Cardiac muscle cell (in vitro differentiated cells and primary cell): Measurements from ENCODE around the gene PLA1A. TPM values are rescaled to one million over a fixed set of nuclear protein-coding genes. Genes with fewer than 3 reads are reported as not detected.

ENCODE experiments used
- DNase-seq, 2 donors: peaks; one replicate each; pipeline versions ENCODE4 v3.0.0 to v3.0.0-alpha.2; 2010 to 2017; ENCODE audit warnings: low read depth in 1 of 2, low spot score in 1 of 2
- H3K27ac ChIP-seq: fragments of 200-600 bp; sonication (generic); 2 replicates; pipeline ENCODE4 v1.5.1; 2016
- H3K27me3 ChIP-seq: fragments of 200-600 bp; sonication (generic); 2 replicates; pipeline ENCODE4 v1.6.0; 2016; ENCODE audit warnings: control low read depth
- H3K36me3 ChIP-seq: fragments of 200-600 bp; sonication (generic); 2 replicates; pipeline ENCODE4 v1.5.1; 2016; ENCODE audit warnings: control low read depth
- H3K4me1 ChIP-seq: fragments of 200-600 bp; sonication (generic); 2 replicates; pipeline ENCODE4 v1.8.1; 2017; ENCODE audit warnings: low read depth, mild to moderate bottlenecking, mixed run types
- H3K4me3 ChIP-seq: fragments of 200-600 bp; sonication (generic); 2 replicates; pipeline ENCODE4 v1.5.1; 2016; ENCODE audit warnings: mild to moderate bottlenecking
- H3K9me3 ChIP-seq: fragments of 200-600 bp; sonication (generic); 2 replicates; pipeline ENCODE4 v1.5.1; 2017; ENCODE audit warnings: low read depth, mild to moderate bottlenecking, control low read depth
- CTCF ChIP-seq: IDR thresholded peaks from 2 replicates; pipeline ENCODE4 v1.5.1; 2012; ENCODE audit warnings: low read depth, mild to moderate bottlenecking, low read length
- polyA plus RNA-seq: library from polyadenylated mRNA; unstranded; fragments of >200 nt; fragmentation: Nextera tagmentation; extraction: Ambion mirVana; gene quantifications from 2 replicates; pipeline ENCODE4 v1.2.1, GENCODE V29; 2016
- total RNA-seq: library from RNA; depleted of rRNA; stranded (reverse); fragments of >200 nt; gene quantifications from 2 replicates; pipeline ENCODE4 v1.2.3, GENCODE V29; 2016

The PLA1A gene
- total and polyA plus RNA-seq, 2 experiments from 2014 or later, result 0.07 TPM; not detected in 1

GRCh38 chr3:119645813-119646212 is 48.1 kb downstream of the PLA1A start:
- no peak for TF ChIP-seq CTCF
- Histone ChIP-seq H3K27ac (peak overlapping the region; percentile 43), H3K4me1 (peaks cover 23% of the 10 kb centered on the region), H3K4me3 (no peak overlapping the region), H3K9me3 (no peaks in the 10 kb centered on the region), H3K36me3 (peaks cover 71% of the 10 kb centered on the region), H3K27me3 (no peaks in the 10 kb centered on the region)
- DNase-seq, result no peak

- H3K4me1 ChIP-seq, result peaks cover 29% of the 10 kb centered on the region
- peaks cover 68% of the 10 kb centered on the region for H3K36me3 ChIP-seq
- DNase-seq, result peak in 1 of 2 donors; percentile 46
- H3K27me3 ChIP-seq, result no peaks in the 10 kb centered on the region
- no peak overlapping the region for H3K4me3 ChIP-seq
- no peak for TF ChIP-seq CTCF
- no peaks in the 10 kb centered on the region for H3K9me3 ChIP-seq
- H3K27ac ChIP-seq, result peak overlapping the region; percentile 12
Measured at GRCh38 chr3:119647171-119647570, 49.5 kb downstream of the PLA1A start.

- Histone ChIP-seq H3K36me3 (peaks cover 61% of the 10 kb centered on the region), H3K27ac (peak overlapping the region; percentile 12), H3K9me3 (no peaks in the 10 kb centered on the region), H3K4me1 (peaks cover 34% of the 10 kb centered on the region), H3K4me3 (no peak overlapping the region), H3K27me3 (no peaks in the 10 kb centered on the region)
- DNase-seq, result peak in 1 of 2 donors; percentile 69
- TF ChIP-seq CTCF, result no peak
Measured at GRCh38 chr3:119647843-119648575, 50.3 kb downstream of the PLA1A start.

GRCh38 chr3:119649761-119650160 is 52.1 kb downstream of the PLA1A start:
- peaks cover 27% of the 10 kb centered on the region for H3K4me1 ChIP-seq
- H3K9me3 ChIP-seq, result no peaks in the 10 kb centered on the region
- peak overlapping the region; percentile 61 for H3K27ac ChIP-seq
- no peak overlapping the region for H3K4me3 ChIP-seq
- no peak for TF ChIP-seq CTCF
- H3K27me3 ChIP-seq, result no peaks in the 10 kb centered on the region
- peaks cover 47% of the 10 kb centered on the region for H3K36me3 ChIP-seq
- peak in 1 of 2 donors; percentile 52 for DNase-seq

- no peak for DNase-seq
- Histone ChIP-seq H3K36me3 (peaks cover 31% of the 10 kb centered on the region), H3K4me1 (peaks cover 41% of the 10 kb centered on the region), H3K27me3 (no peaks in the 10 kb centered on the region), H3K4me3 (no peak overlapping the region), H3K9me3 (no peaks in the 10 kb centered on the region), H3K27ac (peak overlapping the region; percentile 71)
- no peak for TF ChIP-seq CTCF
Measured at GRCh38 chr3:119652306-119653033, 54.8 kb downstream of the PLA1A start.
